HepG2 (cell line): ENCODE measurements around the gene APRT. TPM values are rescaled to one million over a fixed set of nuclear protein-coding genes. Genes with fewer than 3 reads are reported as not detected.

ENCODE experiments used
- AGO1 ChIP-seq: fragments of 200-400 bp; formaldehyde crosslinking; IDR thresholded peaks from 2 replicates; pipeline ENCODE4 v1.6.1; 2017; ENCODE audit warnings: mild to moderate bottlenecking, low read depth, low read length, moderate library complexity; ENCODE audit not compliant: poor library complexity, severe bottlenecking
- AGO2 ChIP-seq: fragments of 200-400 bp; formaldehyde crosslinking; optimal IDR thresholded peaks from 2 replicates; pipeline ENCODE3; 2017; ENCODE audit warnings: mild to moderate bottlenecking, low read depth, low read length, moderate library complexity
- CEBPZ ChIP-seq: IDR thresholded peaks from 2 replicates; pipeline ENCODE4 v1.6.1; 2012; ENCODE audit warnings: low read length, improper control_type of control experiment
- HMGA1 ChIP-seq: sonication (generic); formaldehyde crosslinking; conservative IDR thresholded peaks from 2 replicates; pipeline ENCODE4 v1.4.0; 2020; ENCODE audit warnings: missing genetic modification reagents
- MAX ChIP-seq: IDR thresholded peaks from 2 replicates; pipeline ENCODE4 v1.6.1; 2012; ENCODE audit warnings: inconsistent platforms
- PHF21A ChIP-seq: sonication (generic); formaldehyde crosslinking; IDR thresholded peaks from 2 replicates; pipeline ENCODE4 v1.5.0; 2020; ENCODE audit warnings: mild to moderate bottlenecking, missing genetic modification reagents
- PTBP1 ChIP-seq: fragments of 200-400 bp; formaldehyde crosslinking; IDR thresholded peaks from 2 replicates; pipeline ENCODE4 v1.6.1; 2018; ENCODE audit warnings: low read length, low read depth; ENCODE audit not compliant: poor library complexity, severe bottlenecking
- RAD21 ChIP-seq: fragments of 450-650 bp; formaldehyde crosslinking; IDR thresholded peaks from 2 replicates; pipeline ENCODE4 v1.5.0; 2020; ENCODE audit warnings: mild to moderate bottlenecking
- RBM22 ChIP-seq: fragments of 200-400 bp; formaldehyde crosslinking; optimal IDR thresholded peaks from 2 replicates; pipeline ENCODE3; 2017; ENCODE audit warnings: mild to moderate bottlenecking, low read length, moderate library complexity
- ZBTB4 ChIP-seq: sonication (generic); formaldehyde crosslinking; IDR thresholded peaks from 2 replicates; pipeline ENCODE4 v1.4.0; 2020; ENCODE audit warnings: missing genetic modification reagents, mild to moderate bottlenecking, borderline replicate concordance
- ZNF543 ChIP-seq: sonication (generic); formaldehyde crosslinking; IDR thresholded peaks from 2 replicates; pipeline ENCODE4 v1.4.0; 2020; ENCODE audit warnings: mild to moderate bottlenecking, missing genetic modification reagents
- ZNF572 ChIP-seq: sonication (generic); formaldehyde crosslinking; IDR thresholded peaks from 2 replicates; pipeline ENCODE4 v1.5.1; 2020; ENCODE audit warnings: mild to moderate bottlenecking, missing genetic modification reagents
- ZNF574 ChIP-seq: sonication (generic); formaldehyde crosslinking; IDR thresholded peaks from 2 replicates; pipeline ENCODE4 v1.4.0; 2020; ENCODE audit warnings: missing genetic modification reagents
- ZNF687 ChIP-seq: sonication (generic); formaldehyde crosslinking; IDR thresholded peaks from 2 replicates; pipeline ENCODE4 v1.5.1; 2020; ENCODE audit warnings: mild to moderate bottlenecking, missing genetic modification reagents, moderate library complexity
- polyA plus RNA-seq, 8 experiments: library from polyadenylated mRNA; depleted of rRNA in 3 of 8; stranded (reverse) in 7 of 8; unstranded in 1 of 8; fragments of >200 nt; fragmentation: Illumina TruSeq in 4 of 8; extraction: Trizol in 4 of 8; gene quantifications; 2 replicates each; pipeline versions ENCODE4 v1.2.1 to v1.2.3, GENCODE V29; 2011 to 2016; ENCODE audit warnings: low read depth in 4 of 8, missing spikeins in 1 of 8, mixed read lengths in 1 of 8; ENCODE audit not compliant: insufficient read depth in 1 of 8
- total RNA-seq, 5 experiments: library from RNA; depleted of rRNA; stranded (reverse); fragments of >200 nt; fragmentation: Illumina TruSeq; extraction: Trizol; gene quantifications; 2 replicates each; pipeline ENCODE4 v1.2.3, GENCODE V29; 2016; ENCODE audit warnings: low read depth in 1 of 5

APRT gene
- total and polyA plus RNA-seq, 2 of the 13 experiments (the other 11 are each of a cell fraction or from before 2014, with no cell fraction given): 155 to 242 TPM

GRCh38 chr16:88760424-88761142 is 51.1 kb downstream of the APRT start (continued):
- TF ChIP-seq ZNF687 (CRISPR knock-in tag) (peak; percentile 57), CEBPZ (no peak), ZNF543 (CRISPR knock-in tag) (peak; percentile 63; the same call in 1 of the 2 replicates), HMGA1 (CRISPR knock-in tag) (no peak), AGO1 (peak; percentile 34), MAX (0 out of 2 replicates have a peak, but pooled peaks have one; percentile 13), RAD21 (peak; percentile 7; the same call in 1 of the 2 replicates), RBM22 (peak; percentile 22), AGO2 (peak; percentile 60), PTBP1 (no peak), ZBTB4 (CRISPR knock-in tag) (0 out of 2 replicates have a peak, but pooled peaks have one; percentile 45), PHF21A (CRISPR knock-in tag) (peak; percentile 40; the same call in 1 of the 2 replicates), ZNF572 (0 out of 2 replicates have a peak, but pooled peaks have one; percentile 65), ZNF574 (CRISPR knock-in tag) (peak; percentile 9; the same call in 1 of the 2 replicates)
